Spleen (tissue), 11 donors: ENCODE measurements around the gene KLHDC3. TPM values are rescaled to one million over a fixed set of nuclear protein-coding genes. Genes with fewer than 3 reads are reported as not detected.

Experiments used
- DNase-seq: peaks from one replicate; pipeline ENCODE4 v3.0.0-alpha.2; 2020
- H3K27ac ChIP-seq, 8 donors: fragments of 200-600 bp; sonication (generic) in 7 of 8; 1 replicate in 4 of 8; 2 replicates in 4 of 8; pipeline versions ENCODE4 v1.5.0 to v1.8.0; 2016 to 2021; ENCODE audit warnings: inconsistent platforms in 4 of 8, mild to moderate bottlenecking in 4 of 8, moderate library complexity in 1 of 8
- H3K27me3 ChIP-seq, 7 donors: fragments of 200-600 bp; sonication (generic) in 6 of 7; replicated peaks in 1 of 7; 1 replicate in 4 of 7; 2 replicates in 3 of 7; pipeline versions ENCODE4 v1.5.0 to v1.8.0; 2016 to 2021; ENCODE audit warnings: inconsistent platforms in 3 of 7, mild to moderate bottlenecking in 1 of 7
- H3K36me3 ChIP-seq, 6 donors: fragments of 200-600 bp; sonication (generic) in 5 of 6; 1 replicate in 4 of 6; 2 replicates in 2 of 6; pipeline versions ENCODE4 v1.5.0 to v1.8.0; 2016 to 2021; ENCODE audit warnings: inconsistent platforms in 2 of 6
- H3K4me1 ChIP-seq, 6 donors: fragments of 200-600 bp; sonication (generic) in 5 of 6; 1 replicate in 3 of 6; 2 replicates in 3 of 6; pipeline versions ENCODE4 v1.5.0 to v1.8.0; 2016 to 2021; ENCODE audit warnings: inconsistent platforms in 3 of 6
- H3K4me3 ChIP-seq, 8 donors: fragments of 200-600 bp; sonication (generic) in 7 of 8; 1 replicate in 4 of 8; 2 replicates in 4 of 8; pipeline versions ENCODE4 v1.5.0 to v1.8.0; 2016 to 2021; ENCODE audit warnings: inconsistent platforms in 4 of 8, mild to moderate bottlenecking in 4 of 8, moderate library complexity in 2 of 8
- H3K9me3 ChIP-seq, 8 donors: fragments of 200-600 bp; sonication (generic) in 7 of 8; 1 replicate in 4 of 8; 2 replicates in 4 of 8; pipeline versions ENCODE4 v1.5.0 to v1.8.0; 2016 to 2021; ENCODE audit warnings: inconsistent platforms in 4 of 8
- POLR2A ChIP-seq, 3 donors: fragments of 450-650 bp; IDR thresholded peaks; one replicate each; pipeline ENCODE4 v1.5.1; 2017; ENCODE audit warnings: antibody characterized with exemption in 3 of 3, mild to moderate bottlenecking in 1 of 3
- POLR2AphosphoS5 ChIP-seq, 3 donors: sonication (generic); formaldehyde crosslinking; IDR thresholded peaks; one replicate each; pipeline ENCODE4 v1.5.1; 2017; ENCODE audit warnings: antibody characterized with exemption in 3 of 3
- WGBS, 5 donors: extraction: QIAGEN DNeasy Blood & Tissue Kit in 3 of 5; methylation state at CpG; one replicate each; pipeline versions ENCODE4 v1.1.5 to v1.1.7; 2013 to 2018; 5-methylcytosine and 5-hydroxymethylcytosine counted together
- intact Hi-C: fragments of 100-400 bp; cut with DNase I; formaldehyde crosslinking; loops from one replicate; pipeline ENCODE4 v1.15.0; 2023; ENCODE audit warnings: low total_unique reads
- polyA plus RNA-seq, 3 donors: library from polyadenylated mRNA; stranded (reverse); fragments of 200-250 nt; gene quantifications; one replicate each; pipeline ENCODE4 v1.2.1, GENCODE V29; 2013
- total RNA-seq, 7 donors: library from RNA; depleted of rRNA in 3 of 7; stranded (reverse); fragments of >200 nt in 3 of 7; fragmentation: NEBNext Ultra II Directional in 4 of 7; extraction: Animal tissue kit (Norgen Biotek cat#: 25700) in 4 of 7; gene quantifications; one replicate each; pipeline versions ENCODE4 v1.1.0 to v1.2.1, GENCODE V29; 2016 to 2021
- TF ChIP-seq, protein P1 (sequence below), 11 experiments: fragments of 200-600 bp in 7 of 11; fragments of 450-650 bp in 4 of 11; sonication (generic) in 4 of 11; IDR thresholded peaks in 8 of 11; conservative IDR thresholded peaks in 3 of 11; 1 replicate in 7 of 11; 2 replicates in 4 of 11; pipeline versions ENCODE4 v1.4.0 to v1.8.0; 2016 to 2021; ENCODE audit warnings: antibody characterized with exemption in 11 of 11, inconsistent platforms in 4 of 11, mild to moderate bottlenecking in 1 of 11
- donor health status: healthy with polysubstance abuse.
- donor health status: DM: no; HTN: no; CAD: no; lungs with moderate emphysema.
- donor health status: DM: no; HTN: no; CAD: no.
- donor health status: Bipolar disorder and iron deficiency.
- donor health status: healthy.
- donor health status: DM: no; HTN: no; CAD: no.
- donor health status: DM: yes; HTN: yes; CAD: no.

KLHDC3 gene
- total and polyA plus RNA-seq, 10 donors = 37.3 to 89.2 (median 66.0) TPM

GRCh38 chr6:42984924-42985475, 29.0 kb upstream of the KLHDC3 start:
- H3K9me3 ChIP-seq = no peaks in the 10 kb centered on the region
- peak overlapping the region in 7 of 8 donors; percentile 78 to 93 (median 89) for H3K27ac ChIP-seq
- DNase-seq = no peak
- WGBS, 5 donors = 11 to 15% (median 14%) methylated on average over 11 to 13 of the region's 13 CpGs
- peak overlapping the region; percentile 77 to 94 (median 88) for H3K4me3 ChIP-seq
- H3K4me1 ChIP-seq = peaks cover 27 to 63% (median 46%) of the 10 kb centered on the region in 6 donors
- H3K27me3 ChIP-seq = no peaks in the 10 kb centered on the region
- intact Hi-C loops = no loop called here
- TF ChIP-seq, protein P1, sequence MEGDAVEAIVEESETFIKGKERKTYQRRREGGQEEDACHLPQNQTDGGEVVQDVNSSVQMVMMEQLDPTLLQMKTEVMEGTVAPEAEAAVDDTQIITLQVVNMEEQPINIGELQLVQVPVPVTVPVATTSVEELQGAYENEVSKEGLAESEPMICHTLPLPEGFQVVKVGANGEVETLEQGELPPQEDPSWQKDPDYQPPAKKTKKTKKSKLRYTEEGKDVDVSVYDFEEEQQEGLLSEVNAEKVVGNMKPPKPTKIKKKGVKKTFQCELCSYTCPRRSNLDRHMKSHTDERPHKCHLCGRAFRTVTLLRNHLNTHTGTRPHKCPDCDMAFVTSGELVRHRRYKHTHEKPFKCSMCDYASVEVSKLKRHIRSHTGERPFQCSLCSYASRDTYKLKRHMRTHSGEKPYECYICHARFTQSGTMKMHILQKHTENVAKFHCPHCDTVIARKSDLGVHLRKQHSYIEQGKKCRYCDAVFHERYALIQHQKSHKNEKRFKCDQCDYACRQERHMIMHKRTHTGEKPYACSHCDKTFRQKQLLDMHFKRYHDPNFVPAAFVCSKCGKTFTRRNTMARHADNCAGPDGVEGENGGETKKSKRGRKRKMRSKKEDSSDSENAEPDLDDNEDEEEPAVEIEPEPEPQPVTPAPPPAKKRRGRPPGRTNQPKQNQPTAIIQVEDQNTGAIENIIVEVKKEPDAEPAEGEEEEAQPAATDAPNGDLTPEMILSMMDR (IDR thresholded peaks at IDR 0.05 in 8 of 11, conservative IDR thresholded peaks at IDR 0.05 in 3 of 11) = no peak
- TF ChIP-seq POLR2AphosphoS5 (IDR thresholded peaks at IDR 0.05) = no peak
- no peak for TF ChIP-seq POLR2A (IDR thresholded peaks at IDR 0.05)
- H3K36me3 ChIP-seq = peaks cover 0 to 16% (median 7%) of the 10 kb centered on the region in 6 donors

DNA sequence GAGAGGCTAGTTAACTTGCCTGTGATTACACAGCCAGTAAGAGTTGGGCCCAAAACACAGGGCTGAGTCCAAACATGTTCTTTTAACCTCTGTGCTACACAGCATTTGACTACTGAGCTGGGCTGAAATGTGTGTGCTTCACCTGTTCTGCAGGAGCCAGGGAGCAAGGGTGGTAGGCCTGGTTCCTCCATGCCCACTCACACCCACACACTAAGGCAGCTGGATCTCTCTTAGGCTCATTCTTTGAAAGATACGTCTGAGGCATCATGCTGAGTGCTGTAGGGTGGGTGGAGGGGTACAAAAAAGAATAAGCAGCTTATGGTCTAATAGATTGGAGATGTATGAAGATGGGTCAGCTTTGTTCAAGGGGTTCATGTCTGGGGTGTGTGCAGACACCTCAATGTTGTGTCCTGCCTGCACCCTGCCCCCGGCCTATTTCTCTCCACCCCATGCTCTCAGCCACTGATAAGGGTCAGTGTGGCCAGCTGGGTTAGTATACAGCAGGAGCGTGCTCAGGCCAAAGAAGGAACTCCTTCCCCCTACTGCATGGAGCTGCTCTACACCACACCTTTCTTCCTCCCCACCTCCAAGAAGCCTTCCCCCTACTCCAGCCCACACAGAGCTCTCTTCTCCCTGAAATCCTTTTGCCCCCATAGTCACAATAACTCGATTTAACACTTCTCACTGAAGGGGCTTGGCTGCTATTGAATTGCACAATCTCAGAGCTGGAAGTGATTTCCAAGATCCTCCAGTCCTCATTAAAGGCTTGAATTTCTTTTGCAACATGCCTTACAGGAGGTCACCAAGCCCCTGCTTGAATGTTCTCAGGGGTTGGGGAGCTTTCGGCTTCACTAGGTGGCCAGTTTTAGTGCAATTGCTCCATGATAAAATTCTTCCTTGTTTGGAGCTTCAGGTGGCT, 26.3 kb upstream of the KLHDC3 start:
- intact Hi-C loops = no loop called here
- Histone ChIP-seq H3K36me3 (peaks cover 0 to 44% (median 11%) of the 10 kb centered on the region in 6 donors), H3K27me3 (no peaks in the 10 kb centered on the region), H3K4me1 (peaks cover 26 to 56% (median 40%) of the 10 kb centered on the region in 6 donors), H3K4me3 (no peak overlapping the region), H3K9me3 (no peaks in the 10 kb centered on the region), H3K27ac (no peak overlapping the region)
- DNase-seq = no peak
- TF ChIP-seq, protein P1 (IDR thresholded peaks at IDR 0.05 in 8 of 11, conservative IDR thresholded peaks at IDR 0.05 in 3 of 11) = no peak
- TF ChIP-seq POLR2AphosphoS5 (IDR thresholded peaks at IDR 0.05) = no peak
- TF ChIP-seq POLR2A (IDR thresholded peaks at IDR 0.05) = no peak
- WGBS, 5 donors = 75 to 92% (median 91%) methylated on average over 5 of the region's 5 CpGs

DNA sequence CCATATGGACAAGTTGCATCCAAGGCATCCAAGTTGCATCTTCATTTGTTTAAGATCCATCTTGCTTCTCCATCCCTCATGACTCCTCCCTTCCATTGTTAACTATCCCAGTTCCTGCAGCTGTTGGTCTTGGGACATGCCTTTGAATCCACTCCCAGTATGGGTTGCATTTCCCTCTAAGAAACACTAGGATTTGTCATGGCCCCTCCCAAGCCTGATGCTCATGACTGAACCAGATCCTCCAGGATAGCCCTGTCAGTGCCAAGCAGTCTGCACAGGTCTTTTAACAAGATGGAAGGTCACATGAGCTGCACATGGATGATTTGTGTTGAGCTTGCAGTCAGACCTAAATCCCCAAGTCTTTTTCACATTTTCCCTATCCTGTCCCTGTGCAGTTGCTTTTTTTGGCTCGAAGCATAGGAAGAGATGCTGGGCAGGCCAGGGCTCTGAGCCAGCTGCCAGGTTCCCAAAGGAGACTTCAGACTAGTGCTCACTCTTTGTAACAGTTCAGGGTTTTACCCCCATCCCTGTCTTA, 25.5 kb upstream of the KLHDC3 start:
- 61 to 100% (median 80%) methylated on average over 1 of the region's 1 CpG for WGBS, 5 donors
- Histone ChIP-seq H3K27me3 (no peaks in the 10 kb centered on the region), H3K4me1 (peaks cover 22 to 48% (median 36%) of the 10 kb centered on the region in 6 donors), H3K27ac (no peak overlapping the region), H3K9me3 (no peaks in the 10 kb centered on the region), H3K36me3 (peaks cover 0 to 45% (median 11%) of the 10 kb centered on the region in 6 donors), H3K4me3 (no peak overlapping the region)
- intact Hi-C loops = no loop called here
- DNase-seq = no peak
- TF ChIP-seq POLR2A (IDR thresholded peaks at IDR 0.05) (no peak), POLR2AphosphoS5 (IDR thresholded peaks at IDR 0.05) (no peak)
- TF ChIP-seq, protein P1 (IDR thresholded peaks at IDR 0.05 in 8 of 11, conservative IDR thresholded peaks at IDR 0.05 in 3 of 11) = no peak

DNA sequence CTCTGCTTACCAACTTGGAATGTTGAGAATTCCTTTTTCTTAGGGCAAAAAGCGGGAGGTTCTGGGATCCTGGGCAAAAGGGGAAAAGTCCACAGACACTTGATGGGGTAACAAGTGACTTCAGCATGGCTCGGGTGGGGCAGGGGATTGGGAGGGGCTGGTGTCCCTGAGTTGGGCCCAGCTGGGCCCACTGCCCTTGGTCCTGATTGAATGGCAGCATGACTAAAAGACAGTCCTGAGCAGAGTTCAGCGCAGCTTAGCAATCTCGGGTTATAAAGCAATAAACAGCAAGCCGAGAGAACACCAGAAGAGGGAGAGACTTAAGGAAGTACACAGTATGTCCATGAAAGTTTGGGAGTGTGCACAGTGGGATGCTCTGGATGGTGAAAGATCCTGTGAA, 24.1 kb upstream of the KLHDC3 start:
- TF ChIP-seq POLR2AphosphoS5 (IDR thresholded peaks at IDR 0.05) (no peak), POLR2A (IDR thresholded peaks at IDR 0.05) (no peak)
- TF ChIP-seq, protein P1 (IDR thresholded peaks at IDR 0.05 in 8 of 11, conservative IDR thresholded peaks at IDR 0.05 in 3 of 11) = no peak
- Histone ChIP-seq H3K27ac (no peak overlapping the region), H3K4me3 (no peak overlapping the region), H3K27me3 (no peaks in the 10 kb centered on the region), H3K9me3 (no peaks in the 10 kb centered on the region), H3K4me1 (peaks cover 18 to 40% (median 27%) of the 10 kb centered on the region in 6 donors), H3K36me3 (peaks cover 0 to 53% (median 11%) of the 10 kb centered on the region in 6 donors)
- intact Hi-C loops = no loop called here
- WGBS, 5 donors = 82 to 93% (median 91%) methylated on average over 5 of the region's 5 CpGs
- no peak for DNase-seq
